Measurements from ENCODE around the gene TTC21A. TPM values are rescaled to one million over a fixed set of nuclear protein-coding genes. Genes with fewer than 3 reads are reported as not detected.
A peak's percentile ranks its signal among the peaks of the same experiment; 100 is the strongest.

Gene TTC21A
- total RNA-seq, 1 experiment from 2014 or later: 2.3 TPM

GRCh38 chr3:39136533-39137434 is 29.3 kb downstream of the TTC21A start:
- DNase-seq (ENCODE audit: low spot score): no peak

- no peak for DNase-seq (ENCODE audit: low spot score)
Measured at GRCh38 chr3:39137435-39137936, 30.0 kb downstream of the TTC21A start.

GRCh38 chr3:39137991-39138803 is 30.7 kb downstream of the TTC21A start:
- no peak for DNase-seq (ENCODE audit: low spot score)

- no peak for DNase-seq (ENCODE audit: low spot score)
Measured at GRCh38 chr3:39138804-39139415, 31.4 kb downstream of the TTC21A start.

GRCh38 chr3:39139442-39139841 is 32.0 kb downstream of the TTC21A start:
- no peak for DNase-seq (ENCODE audit: low spot score)

- no peak for DNase-seq (ENCODE audit: low spot score)
Measured at GRCh38 chr3:39140341-39140971, 33.0 kb downstream of the TTC21A start.

GRCh38 chr3:39141171-39141995 is 33.9 kb downstream of the TTC21A start:
- DNase-seq (ENCODE audit: low spot score): peak; percentile 55

- no peak for DNase-seq (ENCODE audit: low spot score)
Measured at GRCh38 chr3:39142067-39142466, 34.6 kb downstream of the TTC21A start.

- DNase-seq (ENCODE audit: low spot score): no peak
Measured at GRCh38 chr3:39143051-39143885, 35.8 kb downstream of the TTC21A start.

- no peak for DNase-seq (ENCODE audit: low spot score)
Measured at GRCh38 chr3:39144095-39144747, 36.7 kb downstream of the TTC21A start.

GRCh38 chr3:39144748-39145380 is 37.4 kb downstream of the TTC21A start:
- no peak for DNase-seq (ENCODE audit: low spot score)

- peak; percentile 72 for DNase-seq (ENCODE audit: low spot score)
Measured at GRCh38 chr3:39146083-39146501, 38.6 kb downstream of the TTC21A start.

GRCh38 chr3:39146611-39147591 is 39.4 kb downstream of the TTC21A start:
- peak; percentile 97 for DNase-seq (ENCODE audit: low spot score)

- peak; percentile 64 for DNase-seq (ENCODE audit: low spot score)
Measured at GRCh38 chr3:39147711-39148434, 40.4 kb downstream of the TTC21A start.

GRCh38 chr3:39148435-39149058 is 41.1 kb downstream of the TTC21A start:
- no peak for DNase-seq (ENCODE audit: low spot score)

- DNase-seq (ENCODE audit: low spot score): no peak
Measured at GRCh38 chr3:39149059-39149455, 41.6 kb downstream of the TTC21A start.

All from A172 (cell line).